Ishikawa (cell line): ENCODE results near the gene TPP1.

Experiments used
- EP300 ChIP-seq: IDR thresholded peaks from 2 replicates; pipeline ENCODE4 v1.6.1; 2012; ENCODE audit warnings: borderline replicate concordance
- FOXM1 ChIP-seq: IDR thresholded peaks from 2 replicates; pipeline ENCODE4 v1.6.1; 2012; ENCODE audit warnings: low read depth, borderline replicate concordance
- REST ChIP-seq: IDR thresholded peaks from 2 replicates; pipeline ENCODE4 v1.6.1; 2012; ENCODE audit warnings: low read depth, mild to moderate bottlenecking
- USF1 ChIP-seq: IDR thresholded peaks from 2 replicates; pipeline ENCODE4 v1.6.1; 2012
- ZBTB7A ChIP-seq: IDR thresholded peaks from 2 replicates; pipeline ENCODE4 v1.6.1; 2012; ENCODE audit warnings: low read depth

GRCh38 chr11:6666302-6667183, 47.3 kb upstream of the TPP1 start:
- TF ChIP-seq REST (no peak), EP300 (no peak), FOXM1 (no peak), ZBTB7A (no peak), USF1 (no peak)
